Omental fat pad (tissue), 4 donors: ENCODE measurements around the gene NDUFB7. TPM values are rescaled to one million over a fixed set of nuclear protein-coding genes. Genes with fewer than 3 reads are reported as not detected.
"Not testable (repeated sequence)": the region's sequence is repeated elsewhere in the genome, so short reads cannot be mapped to it uniquely, and the experiment has no call there.

Source experiments
- ATAC-seq: fragments of 150-250 bp; one replicate; pipeline ENCODE4 v1.9.1; 2016; ENCODE audit warnings: mild to moderate bottlenecking, moderate library complexity; ENCODE audit not compliant: low FRiP score
- DNase-seq: peaks from one replicate; pipeline ENCODE4 v3.0.0-alpha.2; 2019; ENCODE audit warnings: low spot score
- total RNA-seq, 4 donors: library from RNA; depleted of rRNA; stranded (reverse); fragments of >200 nt; gene quantifications; one replicate each; pipeline ENCODE4 v1.1.0, GENCODE V29; 2016
- TF ChIP-seq, protein P1 (sequence below), 3 donors: fragments of 450-650 bp; IDR thresholded peaks; one replicate each; pipeline ENCODE4 v1.5.1; 2016 to 2017; ENCODE audit warnings: antibody characterized with exemption in 3 of 3, mild to moderate bottlenecking in 3 of 3, moderate library complexity in 2 of 3

Gene NDUFB7
- total RNA-seq, 4 donors from 2014 or later = 194 to 357 (median 322) TPM

DNA sequence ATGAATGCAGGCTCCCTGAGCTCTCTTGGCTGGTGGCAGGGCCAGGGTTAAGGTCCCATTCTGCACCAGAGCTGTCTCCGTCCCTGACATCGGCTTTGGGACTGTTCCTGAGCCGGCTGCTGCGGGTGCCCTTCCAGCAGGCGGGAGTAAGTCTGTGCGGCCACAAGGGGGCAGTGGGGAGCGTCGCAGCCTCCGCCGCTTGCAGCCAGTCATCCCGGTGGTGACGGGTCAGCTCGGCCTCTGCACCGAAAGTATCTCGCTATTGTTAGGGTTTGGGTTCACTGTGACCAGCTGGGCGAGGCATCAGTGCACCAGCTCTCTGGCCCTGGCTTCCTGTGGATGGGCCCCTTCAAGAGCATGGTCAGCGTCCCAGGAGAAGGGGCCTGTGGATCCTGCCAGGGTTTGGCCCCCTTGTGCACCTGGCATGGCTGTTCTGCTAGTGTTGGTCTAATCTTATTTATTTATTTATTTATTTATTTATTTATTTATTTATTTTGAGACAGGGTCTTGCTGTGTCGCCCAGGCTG is 15.1 kb downstream of the NDUFB7 start:
- DNase-seq (peak; percentile 44), ATAC-seq (peak; percentile 66)
- TF ChIP-seq, protein P1, sequence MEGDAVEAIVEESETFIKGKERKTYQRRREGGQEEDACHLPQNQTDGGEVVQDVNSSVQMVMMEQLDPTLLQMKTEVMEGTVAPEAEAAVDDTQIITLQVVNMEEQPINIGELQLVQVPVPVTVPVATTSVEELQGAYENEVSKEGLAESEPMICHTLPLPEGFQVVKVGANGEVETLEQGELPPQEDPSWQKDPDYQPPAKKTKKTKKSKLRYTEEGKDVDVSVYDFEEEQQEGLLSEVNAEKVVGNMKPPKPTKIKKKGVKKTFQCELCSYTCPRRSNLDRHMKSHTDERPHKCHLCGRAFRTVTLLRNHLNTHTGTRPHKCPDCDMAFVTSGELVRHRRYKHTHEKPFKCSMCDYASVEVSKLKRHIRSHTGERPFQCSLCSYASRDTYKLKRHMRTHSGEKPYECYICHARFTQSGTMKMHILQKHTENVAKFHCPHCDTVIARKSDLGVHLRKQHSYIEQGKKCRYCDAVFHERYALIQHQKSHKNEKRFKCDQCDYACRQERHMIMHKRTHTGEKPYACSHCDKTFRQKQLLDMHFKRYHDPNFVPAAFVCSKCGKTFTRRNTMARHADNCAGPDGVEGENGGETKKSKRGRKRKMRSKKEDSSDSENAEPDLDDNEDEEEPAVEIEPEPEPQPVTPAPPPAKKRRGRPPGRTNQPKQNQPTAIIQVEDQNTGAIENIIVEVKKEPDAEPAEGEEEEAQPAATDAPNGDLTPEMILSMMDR (IDR thresholded peaks at IDR 0.05) = peak in 1 of 3 donors; percentile 36

DNA sequence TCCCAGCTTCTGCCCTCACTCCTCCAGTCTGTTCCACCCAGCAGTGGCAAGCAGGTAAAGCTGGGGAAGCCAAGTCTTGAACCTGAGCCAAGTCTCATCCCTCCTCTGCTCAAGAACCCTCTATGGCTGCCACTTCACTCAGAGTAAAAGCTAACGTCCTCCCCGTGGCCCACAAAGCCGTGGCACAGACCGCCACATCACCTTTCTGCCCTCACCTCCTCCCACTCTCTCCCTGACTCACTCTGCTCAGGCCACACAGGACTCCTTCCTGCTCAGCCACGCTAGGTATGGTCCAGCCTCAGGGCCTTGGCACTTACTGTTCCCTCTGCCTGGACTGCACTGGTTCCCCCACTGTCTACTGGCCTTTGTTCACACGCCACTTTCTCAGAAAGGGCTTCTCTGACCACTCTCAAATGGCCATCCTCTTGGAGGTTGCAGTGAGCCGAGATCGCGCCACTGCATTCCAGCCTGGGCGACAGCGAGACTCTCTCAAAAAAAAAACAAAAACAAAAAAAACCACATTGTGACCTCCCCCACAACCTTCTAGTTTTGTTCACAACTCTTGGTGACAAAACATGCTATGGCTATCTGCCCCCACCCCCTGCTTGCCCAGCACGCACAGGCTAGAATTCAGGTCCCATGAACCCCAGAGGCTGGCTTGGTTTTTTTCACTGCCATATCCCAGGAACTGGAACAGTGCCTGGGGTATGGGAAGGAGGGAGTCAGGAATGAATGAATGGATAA is 15.8 kb downstream of the NDUFB7 start:
- TF ChIP-seq, protein P1 (IDR thresholded peaks at IDR 0.05) = no peak
- ATAC-seq (no peak), DNase-seq (no peak)

DNA sequence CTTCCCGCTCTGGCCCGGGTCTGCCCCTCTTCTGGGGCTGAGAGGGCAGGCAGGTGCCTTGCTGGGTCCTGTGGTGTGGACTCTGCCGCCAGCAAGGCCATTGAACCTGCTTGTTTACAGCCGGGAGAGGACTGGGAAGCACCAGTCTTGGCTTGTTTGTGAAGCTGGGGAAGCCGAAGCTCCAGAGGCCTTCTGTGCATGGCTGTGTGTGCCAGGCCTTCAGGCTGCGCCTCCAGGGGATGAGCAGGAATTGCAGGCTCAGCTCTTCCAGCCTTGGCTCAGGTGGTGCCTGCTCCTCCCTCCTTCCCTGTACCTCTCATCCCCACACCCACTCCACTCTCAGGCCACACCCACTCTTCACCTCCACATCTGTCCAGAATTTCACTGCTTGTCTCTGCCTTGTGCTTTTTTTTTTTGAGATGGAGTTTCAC is 17.5 kb downstream of the NDUFB7 start:
- TF ChIP-seq, protein P1 (IDR thresholded peaks at IDR 0.05) = no peak
- ATAC-seq (no peak), DNase-seq (no peak)

DNA sequence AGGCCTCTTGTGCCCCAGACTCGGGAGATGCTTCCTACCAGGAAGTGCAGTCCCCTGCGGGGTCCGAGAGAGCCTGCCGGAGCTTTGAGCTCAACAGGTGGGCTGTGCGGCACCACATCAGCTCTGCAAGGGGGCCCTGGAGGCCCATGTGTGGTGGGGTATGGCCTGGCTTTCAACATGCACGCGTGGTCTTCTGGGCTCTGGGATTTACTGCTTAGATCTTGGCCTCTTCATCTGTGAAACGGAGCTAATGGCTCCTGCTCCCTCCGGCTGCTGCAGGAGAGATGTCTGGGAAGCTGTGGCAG is 18.0 kb downstream of the NDUFB7 start:
- no peak for DNase-seq
- TF ChIP-seq, protein P1 (IDR thresholded peaks at IDR 0.05) = no peak
- ATAC-seq = no peak

DNA sequence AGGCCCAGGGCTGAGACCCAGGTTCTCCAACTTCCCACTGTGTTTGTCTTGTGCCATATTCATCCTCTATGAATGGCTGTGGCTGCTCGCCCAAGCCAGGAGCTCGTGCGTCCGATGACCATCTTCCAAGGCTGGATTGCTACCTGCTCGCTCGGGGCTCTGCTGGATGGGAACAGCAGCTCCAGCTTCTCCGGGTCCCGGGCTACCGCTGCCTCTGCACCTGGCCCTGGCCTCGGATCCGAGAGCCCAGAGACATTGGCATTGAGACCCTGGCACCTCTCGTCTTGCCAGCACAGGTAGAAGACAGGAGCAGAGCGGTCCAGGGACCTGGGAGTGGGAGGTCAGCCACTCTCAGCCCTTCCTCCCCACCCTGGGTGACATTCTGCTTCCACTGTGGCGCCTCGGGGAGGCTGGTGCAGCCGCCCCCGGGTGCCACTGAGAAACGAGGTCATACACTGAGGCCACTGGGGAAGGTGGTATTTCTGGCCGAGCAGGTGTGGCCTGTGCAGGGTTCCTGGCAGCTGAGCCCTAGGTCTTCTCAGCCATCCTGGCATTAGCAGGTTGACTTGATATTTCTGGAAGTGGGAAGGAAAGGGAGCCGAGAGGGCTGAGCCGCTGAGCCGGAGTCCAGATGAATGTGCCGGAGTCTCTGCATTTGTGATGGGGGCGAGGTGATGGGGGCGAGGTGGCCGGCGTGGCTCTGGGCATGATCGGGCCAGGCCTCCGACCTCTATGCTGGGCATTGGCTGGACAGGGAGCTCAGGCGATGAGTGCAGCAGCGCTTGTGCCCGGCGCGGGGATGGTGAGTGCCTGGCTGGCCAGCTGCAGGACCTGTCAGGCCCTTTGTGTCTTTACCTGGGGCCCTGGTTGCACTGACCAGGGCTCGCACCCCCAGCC is 18.6 kb downstream of the NDUFB7 start:
- ATAC-seq = no peak
- DNase-seq = no peak

DNA sequence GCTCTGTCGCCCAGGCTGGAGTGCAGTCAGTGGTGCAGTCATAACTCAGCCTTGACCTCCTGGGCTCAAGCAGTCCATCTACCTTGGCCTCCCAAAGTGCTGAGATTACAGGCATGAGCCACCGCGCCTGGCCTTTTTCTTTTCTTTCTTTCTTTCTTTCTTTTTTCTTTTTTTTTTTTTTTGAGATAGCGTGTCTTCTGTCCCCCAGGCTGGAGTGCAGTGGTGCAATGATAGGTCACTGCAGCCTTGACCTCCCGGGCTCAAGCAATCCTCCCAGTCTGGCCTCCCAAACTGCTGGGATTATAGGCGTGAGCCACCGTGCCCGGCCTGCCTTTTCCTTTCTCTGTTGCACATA is 19.9 kb downstream of the NDUFB7 start:
- not testable (repeated sequence) for DNase-seq, ATAC-seq

More for the DNA sequence above, 18.6 kb downstream of the NDUFB7 start:
- TF ChIP-seq, protein P1 (IDR thresholded peaks at IDR 0.05) = no peak

DNA sequence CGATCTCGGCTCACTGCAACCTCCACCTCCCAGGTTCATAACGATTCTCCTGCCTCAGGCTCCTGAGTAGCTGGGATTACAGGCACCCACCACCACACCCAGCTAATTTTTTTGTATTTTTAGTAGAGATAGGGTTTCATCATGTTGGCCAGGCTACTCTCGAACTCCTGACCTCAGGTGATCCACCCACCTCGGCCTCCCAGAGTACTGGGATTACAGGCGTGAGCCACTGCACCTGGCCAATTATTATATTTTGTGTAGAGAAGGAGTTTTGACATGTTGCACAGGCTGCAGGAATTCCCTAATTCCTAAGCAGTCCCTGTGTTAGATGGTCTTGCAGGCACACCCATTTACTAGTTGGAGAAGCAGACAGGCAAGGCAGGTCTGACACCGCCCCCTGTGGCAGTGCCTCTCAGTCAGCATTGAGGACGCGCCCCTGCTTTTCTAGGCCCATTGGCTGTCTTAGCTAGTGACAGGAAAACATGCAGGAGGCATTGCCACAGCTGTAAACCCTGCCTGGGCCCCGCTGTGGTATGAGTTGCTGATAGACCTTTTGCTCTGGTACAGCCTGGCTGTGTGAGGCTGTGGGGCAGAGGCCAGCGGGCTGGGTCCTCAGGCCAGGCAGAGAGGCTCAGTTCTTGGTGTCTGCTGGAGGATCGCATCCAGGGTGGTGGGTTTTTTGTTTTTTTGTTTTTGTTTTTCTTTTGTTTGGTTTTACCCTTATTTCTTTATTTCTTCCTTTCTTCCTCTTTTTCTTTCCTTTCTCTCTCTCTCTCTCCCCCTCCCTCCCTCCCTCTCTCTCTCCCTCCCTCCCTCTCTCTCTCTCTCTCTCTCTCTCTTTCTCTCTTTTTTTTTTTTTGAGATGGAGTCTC is 20.5 kb downstream of the NDUFB7 start:
- DNase-seq = not testable (repeated sequence)
- ATAC-seq = peak; percentile 56
